22Rv1 (cell line): ENCODE measurements around the gene TAF1A.
A peak's percentile ranks its signal among the peaks of the same experiment; 100 is the strongest.

Source experiments
- H3K27ac ChIP-seq: fragments of 450-650 bp; 2 replicates; pipeline ENCODE4 v1.5.1; 2017
- CTCF ChIP-seq: fragments of 450-650 bp; IDR thresholded peaks from 2 replicates; pipeline ENCODE4 v1.5.1; 2017; ENCODE audit warnings: mild to moderate bottlenecking
- ZFX ChIP-seq: fragments of 450-650 bp; IDR thresholded peaks from 2 replicates; pipeline ENCODE4 v1.6.1; 2017; ENCODE audit warnings: antibody characterized with exemption, borderline replicate concordance

The TAF1A gene

GRCh38 chr1:222589462-222590302 is at the start of gene TAF1A:
TSS of gene TAF1A (minus strand) at chr1:222589933.
- H3K27ac ChIP-seq = peak within 1 kb of the TSS; percentile 83
- no peak for TF ChIP-seq ZFX
- TF ChIP-seq CTCF = no peak

- TF ChIP-seq CTCF (peak; percentile 98), ZFX (no peak)
- no peak overlapping the region for H3K27ac ChIP-seq
These were observed 44.7 kb upstream of the TAF1A start for GRCh38 chr1:222634180-222635013.

GRCh38 chr1:222632749-222633148 is 43.0 kb upstream of the TAF1A start:
- peak overlapping the region; percentile 9; the same call in 1 of the 2 replicates for H3K27ac ChIP-seq
- TF ChIP-seq ZFX (no peak), CTCF (no peak)

- no peak for TF ChIP-seq ZFX
- TF ChIP-seq CTCF = no peak
- H3K27ac ChIP-seq = no peak overlapping the region
These were observed 42.0 kb upstream of the TAF1A start for GRCh38 chr1:222631611-222632208.

- no peak overlapping the region for H3K27ac ChIP-seq
- TF ChIP-seq ZFX = no peak
- no peak for TF ChIP-seq CTCF
These were observed 40.3 kb upstream of the TAF1A start for GRCh38 chr1:222629921-222630535.

GRCh38 chr1:222627232-222627631 is 37.5 kb upstream of the TAF1A start:
- TF ChIP-seq ZFX (no peak), CTCF (no peak)
- no peak overlapping the region for H3K27ac ChIP-seq
